Testis (tissue), 2 donors: Measurements from ENCODE around the gene SLC22A23.

Experiments
- POLR2A ChIP-seq: fragments of 450-650 bp; IDR thresholded peaks from one replicate; pipeline ENCODE4 v1.6.1; 2017; ENCODE audit warnings: antibody characterized with exemption, mild to moderate bottlenecking, moderate library complexity
- TF ChIP-seq, protein P1 (sequence below), 3 experiments: fragments of 450-650 bp in 2 of 3; fragments of 200-600 bp in 1 of 3; sonication (generic) in 1 of 3; IDR thresholded peaks; one replicate each; pipeline ENCODE4 v1.5.1; 2016 to 2019; ENCODE audit warnings: antibody characterized with exemption in 3 of 3, mild to moderate bottlenecking in 2 of 3, moderate library complexity in 1 of 3

DNA sequence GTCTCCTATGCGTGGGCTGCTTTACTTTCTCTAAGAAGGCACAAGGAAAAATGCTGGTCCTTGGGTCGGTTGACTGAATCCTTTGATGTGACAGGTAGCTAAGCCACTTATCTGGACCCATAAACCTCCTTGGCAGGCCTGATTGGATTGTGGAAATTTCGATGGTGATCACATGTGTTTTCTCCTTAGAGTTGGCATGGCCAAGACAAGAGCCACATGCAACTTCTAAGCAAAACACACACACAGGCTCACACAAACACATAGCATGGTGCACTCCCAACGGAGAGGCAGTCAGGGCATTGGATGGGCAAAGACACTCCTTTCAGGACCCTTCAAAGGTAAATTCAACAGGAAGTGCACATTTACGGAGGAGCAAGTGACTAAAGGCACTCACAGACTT is 102.9 kb downstream of the SLC22A23 start:
- TF ChIP-seq, protein P1, sequence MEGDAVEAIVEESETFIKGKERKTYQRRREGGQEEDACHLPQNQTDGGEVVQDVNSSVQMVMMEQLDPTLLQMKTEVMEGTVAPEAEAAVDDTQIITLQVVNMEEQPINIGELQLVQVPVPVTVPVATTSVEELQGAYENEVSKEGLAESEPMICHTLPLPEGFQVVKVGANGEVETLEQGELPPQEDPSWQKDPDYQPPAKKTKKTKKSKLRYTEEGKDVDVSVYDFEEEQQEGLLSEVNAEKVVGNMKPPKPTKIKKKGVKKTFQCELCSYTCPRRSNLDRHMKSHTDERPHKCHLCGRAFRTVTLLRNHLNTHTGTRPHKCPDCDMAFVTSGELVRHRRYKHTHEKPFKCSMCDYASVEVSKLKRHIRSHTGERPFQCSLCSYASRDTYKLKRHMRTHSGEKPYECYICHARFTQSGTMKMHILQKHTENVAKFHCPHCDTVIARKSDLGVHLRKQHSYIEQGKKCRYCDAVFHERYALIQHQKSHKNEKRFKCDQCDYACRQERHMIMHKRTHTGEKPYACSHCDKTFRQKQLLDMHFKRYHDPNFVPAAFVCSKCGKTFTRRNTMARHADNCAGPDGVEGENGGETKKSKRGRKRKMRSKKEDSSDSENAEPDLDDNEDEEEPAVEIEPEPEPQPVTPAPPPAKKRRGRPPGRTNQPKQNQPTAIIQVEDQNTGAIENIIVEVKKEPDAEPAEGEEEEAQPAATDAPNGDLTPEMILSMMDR (IDR thresholded peaks at IDR 0.05), result no peak
- no peak for TF ChIP-seq POLR2A
